ENCODE data around the gene SMYD3. TPM values are rescaled to one million over a fixed set of nuclear protein-coding genes. Genes with fewer than 3 reads are reported as not detected.

The SMYD3 gene
- total and polyA plus RNA-seq, 2 donors (not counting 3 experiments of a cell fraction or from before 2014, with no cell fraction given): 16.0 to 32.1 TPM

DNA sequence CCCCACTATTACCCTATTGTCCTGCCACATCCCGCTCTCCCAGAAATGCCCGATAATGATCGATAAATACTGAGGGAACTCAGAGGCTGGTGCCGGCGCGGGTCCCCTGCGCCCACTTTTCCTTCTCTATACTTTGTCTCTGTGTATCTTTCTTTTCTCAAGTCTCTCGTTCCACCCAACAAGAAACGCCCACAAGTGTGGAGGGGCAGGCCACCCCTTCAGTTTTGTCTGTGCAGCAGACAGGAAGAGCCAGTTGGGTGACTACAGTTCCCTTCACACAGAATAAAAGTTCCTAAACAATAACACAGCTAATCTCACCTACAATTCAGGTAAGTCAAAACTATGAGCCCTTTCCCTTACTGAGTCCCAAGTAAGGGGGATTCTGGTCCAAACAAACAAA lies 423.7 kb downstream of the SMYD3 start:
- intact Hi-C loops (cut with micrococcal nuclease): no loop called here
- no peak for FAIRE-seq
- CTCF ChIA-PET: no interaction called here

More for the DNA sequence above, 423.7 kb downstream of the SMYD3 start:
- Histone ChIP-seq H3K79me2 (ENCODE audit: control insufficient read depth, insufficient read depth, low read length) (no peaks in the 10 kb centered on the region), H4K20me1 (replicated peaks; ENCODE audit: control insufficient read depth, extremely low read depth, insufficient read depth, low read length) (no peaks in the 10 kb centered on the region), H3K9me1 (replicated peaks; ENCODE audit: control insufficient read depth, extremely low read depth, insufficient read depth, low read length) (no peaks in the 10 kb centered on the region), H3K27ac (ENCODE audit: insufficient read depth, low read depth, low read length) (no peak overlapping the region), H3K27me3 (ENCODE audit: control insufficient read depth in 2 of 2, insufficient read depth in 2 of 2, low read length in 2 of 2) (no peaks in the 10 kb centered on the region), H3K9ac (replicated peaks; ENCODE audit: extremely low read depth, insufficient read depth, low read length) (no peak overlapping the region), H3K4me1 (ENCODE audit: control insufficient read depth, extremely low read depth, insufficient read depth, low read length) (no peaks in the 10 kb centered on the region), H3K9me3 (replicated peaks; ENCODE audit: control insufficient read depth, insufficient read depth, low read length) (no peaks in the 10 kb centered on the region), H3K4me3 (replicated peaks in 1 of 3; ENCODE audit: insufficient read depth in 1 of 3, low read depth in 1 of 3, low read length in 3 of 3) (no peak overlapping the region), H3K4me2 (ENCODE audit: insufficient read depth, low read length) (no peak overlapping the region), H2AFZ (ENCODE audit: low read depth, low read length) (no peak overlapping the region), H3K36me3 (ENCODE audit: control insufficient read depth in 2 of 2, extremely low read depth in 1 of 2, insufficient read depth in 2 of 2, low read length in 2 of 2) (no peaks in the 10 kb centered on the region)
- dilution Hi-C loops (cut with MboI; ENCODE audit: extremely low pct_ligation_motif_present, low sequenced_read_pairs): no loop called here
- POLR2A ChIA-PET: no interaction called here
- DNase-seq (ENCODE audit: low read depth, low spot score): no peak
- no TSS peak for BruUV-seq (replicated peaks)
- TF ChIP-seq POLR2AphosphoS5 (IDR thresholded peaks at IDR 0.05; ENCODE audit: insufficient read depth, low read depth, low read length): no peak
- TF ChIP-seq, protein P1, sequence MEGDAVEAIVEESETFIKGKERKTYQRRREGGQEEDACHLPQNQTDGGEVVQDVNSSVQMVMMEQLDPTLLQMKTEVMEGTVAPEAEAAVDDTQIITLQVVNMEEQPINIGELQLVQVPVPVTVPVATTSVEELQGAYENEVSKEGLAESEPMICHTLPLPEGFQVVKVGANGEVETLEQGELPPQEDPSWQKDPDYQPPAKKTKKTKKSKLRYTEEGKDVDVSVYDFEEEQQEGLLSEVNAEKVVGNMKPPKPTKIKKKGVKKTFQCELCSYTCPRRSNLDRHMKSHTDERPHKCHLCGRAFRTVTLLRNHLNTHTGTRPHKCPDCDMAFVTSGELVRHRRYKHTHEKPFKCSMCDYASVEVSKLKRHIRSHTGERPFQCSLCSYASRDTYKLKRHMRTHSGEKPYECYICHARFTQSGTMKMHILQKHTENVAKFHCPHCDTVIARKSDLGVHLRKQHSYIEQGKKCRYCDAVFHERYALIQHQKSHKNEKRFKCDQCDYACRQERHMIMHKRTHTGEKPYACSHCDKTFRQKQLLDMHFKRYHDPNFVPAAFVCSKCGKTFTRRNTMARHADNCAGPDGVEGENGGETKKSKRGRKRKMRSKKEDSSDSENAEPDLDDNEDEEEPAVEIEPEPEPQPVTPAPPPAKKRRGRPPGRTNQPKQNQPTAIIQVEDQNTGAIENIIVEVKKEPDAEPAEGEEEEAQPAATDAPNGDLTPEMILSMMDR (IDR thresholded peaks at IDR 0.05; ENCODE audit: extremely low read depth in 1 of 2, insufficient read depth in 1 of 2, low read depth in 1 of 2, low read length in 2 of 2): no peak
- no peak for TF ChIP-seq FOS (IDR thresholded peaks at IDR 0.05; ENCODE audit: borderline replicate concordance, insufficient read depth, low read length)
- no peak for TF ChIP-seq JUN (IDR thresholded peaks at IDR 0.05; ENCODE audit: borderline replicate concordance, insufficient read depth, insufficient read length, low read depth)
- TF ChIP-seq, protein P2, sequence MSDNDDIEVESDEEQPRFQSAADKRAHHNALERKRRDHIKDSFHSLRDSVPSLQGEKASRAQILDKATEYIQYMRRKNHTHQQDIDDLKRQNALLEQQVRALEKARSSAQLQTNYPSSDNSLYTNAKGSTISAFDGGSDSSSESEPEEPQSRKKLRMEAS (IDR thresholded peaks at IDR 0.05; ENCODE audit: insufficient read depth, insufficient read length): no peak
- no peak for TF ChIP-seq MYC (IDR thresholded peaks at IDR 0.05; ENCODE audit: low read depth, low read length)
- TF ChIP-seq POLR2A (IDR thresholded peaks at IDR 0.05; ENCODE audit: low read depth, low read length): no peak
- no peak for TF ChIP-seq GATA2 (IDR thresholded peaks at IDR 0.05; ENCODE audit: insufficient read depth, insufficient read length, low read depth, low read length)
- no peak for TF ChIP-seq EZH2 (IDR thresholded peaks at IDR 0.05; ENCODE audit: borderline replicate concordance, low read depth, low read length, severe bottlenecking)
